HFFc6 (cell line): Measurements from ENCODE around the gene SSBP3. TPM values are rescaled to one million over a fixed set of nuclear protein-coding genes. Genes with fewer than 3 reads are reported as not detected.
A peak's percentile ranks its signal among the peaks of the same experiment; 100 is the strongest.

Source experiments
- DNase-seq: peaks from one replicate; pipeline ENCODE4 v3.0.0-alpha.2; 2018
- H3K27ac Mint-ChIP-seq: 2 replicates; pipeline ENCODE4 v1.8.0; 2020; ENCODE audit warnings: mild to moderate bottlenecking, mixed read lengths
- H3K27me3 Mint-ChIP-seq: 2 replicates; pipeline ENCODE4 v1.8.0; 2021; ENCODE audit warnings: mild to moderate bottlenecking, moderate library complexity, mixed read lengths; ENCODE audit not compliant: insufficient read depth
- H3K36me3 Mint-ChIP-seq: 2 replicates; pipeline ENCODE4 v1.8.0; 2021; ENCODE audit warnings: low read depth, mixed read lengths
- H3K4me1 Mint-ChIP-seq: 2 replicates; pipeline ENCODE4 v1.8.0; 2020; ENCODE audit warnings: low read depth, mixed read lengths
- H3K4me3 Mint-ChIP-seq: 2 replicates; pipeline ENCODE4 v1.8.0; 2020; ENCODE audit warnings: mild to moderate bottlenecking, moderate library complexity, mixed read lengths
- H3K9me3 Mint-ChIP-seq: 2 replicates; pipeline ENCODE4 v1.8.0; 2020; ENCODE audit warnings: mild to moderate bottlenecking, mixed read lengths
- CTCF ChIP-seq: fragments of 200-600 bp; sonication (generic); IDR thresholded peaks from 2 replicates; pipeline ENCODE4 v1.5.0; 2021; ENCODE audit warnings: antibody characterized with exemption, mild to moderate bottlenecking
- total RNA-seq, 6 experiments: library from RNA; stranded (reverse); fragmentation: NEBNext Ultra II Directional; extraction: Animal tissue kit (Norgen Biotek cat#: 25700); gene quantifications; 2 replicates in 1 of 6; 3 replicates in 5 of 6; pipeline ENCODE4 v1.2.3, GENCODE V29; 2021

SSBP3 gene
- total RNA-seq, 6 experiments from 2014 or later, result 42.3 to 72.2 (median 58.1) TPM

GRCh38 chr1:54409156-54410142 lies 3.3 kb upstream of the SSBP3 start:
- Mint-ChIP-seq H3K4me1 (peaks cover 45% of the 10 kb centered on the region), H3K4me3 (no peak overlapping the region), H3K27me3 (no peaks in the 10 kb centered on the region; the same call in 1 of the 2 replicates), H3K9me3 (no peaks in the 10 kb centered on the region), H3K36me3 (no peaks in the 10 kb centered on the region), H3K27ac (peak overlapping the region; percentile 97)
- no peak for TF ChIP-seq CTCF
- DNase-seq, result no peak

- no peak for TF ChIP-seq CTCF
- H3K27ac Mint-ChIP-seq, result peak overlapping the region; percentile 97
- H3K4me3 Mint-ChIP-seq, result peak overlapping the region; percentile 92
- peaks cover 3% of the 10 kb centered on the region for H3K36me3 Mint-ChIP-seq
- DNase-seq, result peak; percentile 91
- H3K4me1 Mint-ChIP-seq, result peaks cover 50% of the 10 kb centered on the region
- no peaks in the 10 kb centered on the region for H3K9me3 Mint-ChIP-seq
- H3K27me3 Mint-ChIP-seq, result no peaks in the 10 kb centered on the region; the same call in 1 of the 2 replicates
Observed at GRCh38 chr1:54408147-54409066, 2.2 kb upstream of the SSBP3 start.

- no peak for TF ChIP-seq CTCF
- no peaks in the 10 kb centered on the region for H3K9me3 Mint-ChIP-seq
- H3K4me3 Mint-ChIP-seq, result peak overlapping the region; percentile 92
- peak overlapping the region; percentile 97 for H3K27ac Mint-ChIP-seq
- H3K4me1 Mint-ChIP-seq, result peaks cover 52% of the 10 kb centered on the region
- no peaks in the 10 kb centered on the region; the same call in 1 of the 2 replicates for H3K27me3 Mint-ChIP-seq
- peaks cover 11% of the 10 kb centered on the region for H3K36me3 Mint-ChIP-seq
- peak; percentile 94 for DNase-seq
Observed at GRCh38 chr1:54407404-54408146, 1.4 kb upstream of the SSBP3 start.

- TF ChIP-seq CTCF, result no peak
- H3K9me3 Mint-ChIP-seq, result no peaks in the 10 kb centered on the region
- no peak for DNase-seq
- H3K27me3 Mint-ChIP-seq, result no peaks in the 10 kb centered on the region; the same call in 1 of the 2 replicates
- H3K36me3 Mint-ChIP-seq, result peaks cover 15% of the 10 kb centered on the region
- peaks cover 55% of the 10 kb centered on the region for H3K4me1 Mint-ChIP-seq
- peak overlapping the region; percentile 97 for H3K27ac Mint-ChIP-seq
- H3K4me3 Mint-ChIP-seq, result peak overlapping the region; percentile 92
Observed at GRCh38 chr1:54407154-54407403, 885 bp upstream of the SSBP3 start.

- H3K4me3 Mint-ChIP-seq, result no peak overlapping the region
- TF ChIP-seq CTCF, result no peak
- no peaks in the 10 kb centered on the region for H3K9me3 Mint-ChIP-seq
- peaks cover 55% of the 10 kb centered on the region for H3K4me1 Mint-ChIP-seq
- H3K36me3 Mint-ChIP-seq, result peaks cover 27% of the 10 kb centered on the region
- no peak for DNase-seq
- H3K27me3 Mint-ChIP-seq, result no peaks in the 10 kb centered on the region; the same call in 1 of the 2 replicates
- no peak overlapping the region for H3K27ac Mint-ChIP-seq
Observed at GRCh38 chr1:54405898-54406293, 298 bp downstream of the SSBP3 start.
